Measurements from ENCODE around the gene FBXO3.
"Not testable (repeated sequence)": the region's sequence is repeated elsewhere in the genome, so short reads cannot be mapped to it uniquely, and the experiment has no call there.

The FBXO3 gene

DNA sequence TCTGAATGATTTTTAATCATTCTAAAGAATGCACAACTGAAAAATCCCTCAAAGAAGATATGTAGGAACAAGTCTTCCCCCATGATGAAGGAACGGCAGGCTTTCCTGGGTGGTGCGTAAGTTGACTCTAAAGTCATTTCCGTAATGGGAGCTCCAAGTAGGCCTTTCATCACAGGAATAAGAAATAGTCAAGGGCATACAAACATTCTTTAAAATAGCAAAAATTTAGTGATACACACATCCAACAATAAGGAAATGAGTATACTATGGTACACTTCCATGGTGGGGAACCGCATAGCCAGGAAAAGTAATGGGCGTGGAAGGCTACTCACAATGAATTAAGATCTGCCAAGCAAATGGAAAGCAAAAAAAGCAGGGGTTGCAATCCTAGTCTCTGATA is 48.8 kb downstream of the FBXO3 start:
- no peak for DNase-seq

DNA sequence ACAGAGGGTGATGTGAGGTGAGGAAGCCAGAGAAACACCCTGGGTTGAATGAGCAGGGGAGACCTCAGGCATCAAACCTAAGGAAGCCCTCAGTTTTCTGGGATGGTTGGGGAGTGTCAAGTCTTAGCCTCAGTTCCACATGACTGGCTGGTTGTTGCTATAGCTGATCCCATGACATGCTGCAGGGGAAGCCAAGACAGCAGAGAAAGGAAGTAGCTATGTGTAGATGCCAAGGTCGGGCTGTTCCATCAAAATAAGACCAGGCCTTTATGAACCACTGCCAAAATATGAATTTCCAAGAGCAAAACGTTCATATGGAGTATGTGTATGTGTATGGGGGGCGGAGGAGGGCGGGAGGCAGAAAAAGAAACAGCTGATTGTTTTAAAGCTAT is 49.7 kb downstream of the FBXO3 start:
- DNase-seq, result no peak

GRCh38 chr11:33723238-33723881 is 51.0 kb downstream of the FBXO3 start:
- DNase-seq, result no peak

GRCh38 chr11:33722590-33723234 is 51.6 kb downstream of the FBXO3 start:
- DNase-seq, result no peak

DNA sequence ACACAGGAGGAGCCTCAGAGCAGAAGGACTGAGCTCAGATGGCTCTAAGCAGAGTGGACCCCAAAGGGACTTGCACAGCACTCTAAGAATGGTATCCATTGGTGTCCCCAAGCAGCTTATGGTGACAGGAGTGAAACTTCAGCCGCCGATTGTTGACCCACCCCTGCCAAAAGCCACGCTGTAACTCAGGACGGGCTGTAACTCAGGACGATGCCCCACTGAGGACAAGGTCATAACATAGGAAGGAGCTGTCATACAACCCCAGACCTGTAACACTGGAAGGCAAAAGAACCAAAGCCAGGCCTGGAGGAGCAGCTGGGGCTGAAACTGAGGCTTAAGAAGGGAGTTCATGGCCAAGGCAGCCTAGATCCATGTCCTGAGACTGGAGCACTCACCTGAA is 52.3 kb downstream of the FBXO3 start:
- DNase-seq, result no peak

DNA sequence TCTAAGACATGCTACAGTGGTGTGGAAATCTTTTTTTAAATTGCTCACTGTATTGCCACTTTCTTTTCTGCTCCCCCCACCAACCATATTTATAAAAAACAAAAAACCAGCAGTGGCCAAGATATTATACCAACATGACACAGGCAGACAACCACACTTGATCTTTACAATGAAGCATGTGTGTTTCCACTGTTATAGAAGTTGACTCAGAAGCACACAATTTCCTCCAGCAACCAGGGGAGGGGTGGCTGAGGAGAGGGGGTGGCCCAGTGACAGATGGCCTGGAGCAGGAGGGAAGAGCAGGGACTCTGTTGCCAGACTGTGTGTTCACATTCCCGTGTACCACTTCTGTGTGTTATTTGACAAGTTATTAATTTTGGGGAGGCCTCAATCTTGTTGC is 52.9 kb downstream of the FBXO3 start:
- DNase-seq, result no peak

DNA sequence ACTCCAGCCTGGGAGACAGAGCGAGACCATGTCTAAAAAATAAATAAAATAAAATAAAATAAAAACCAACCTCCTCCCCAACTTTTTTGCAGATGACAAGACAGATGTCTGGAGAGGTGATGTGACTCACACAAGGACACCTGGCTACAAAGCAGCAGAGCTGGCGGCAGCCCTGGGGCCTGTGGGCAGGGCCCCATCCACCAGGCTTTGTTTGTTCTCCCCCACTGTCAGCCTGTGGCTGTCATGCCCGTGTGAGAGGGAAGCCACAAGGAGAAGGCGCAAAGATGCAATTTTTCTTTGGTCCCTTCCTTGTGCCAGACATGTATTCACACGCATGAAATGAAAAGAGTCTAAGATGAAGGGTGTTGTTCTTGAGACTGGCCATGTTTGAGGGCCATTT is 54.7 kb downstream of the FBXO3 start:
- no peak for DNase-seq

DNA sequence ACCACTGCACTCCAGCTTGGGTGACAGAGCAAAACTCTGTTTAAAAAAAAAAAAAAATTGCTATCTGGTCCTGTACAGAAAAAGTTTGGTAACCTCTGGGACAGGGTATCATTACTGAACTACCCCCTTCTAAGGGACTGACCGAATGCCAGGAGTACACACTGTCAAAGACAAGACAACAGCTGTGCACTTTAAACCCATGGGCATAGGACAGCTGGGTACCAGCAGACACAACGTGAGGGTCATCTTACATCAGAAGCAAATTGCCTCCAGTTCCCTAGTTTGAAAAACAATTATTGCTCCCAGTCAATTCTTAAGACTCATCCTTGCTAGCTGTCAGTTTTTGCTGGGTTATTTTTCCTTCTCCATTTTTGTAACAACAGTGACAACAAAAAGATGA is 55.9 kb downstream of the FBXO3 start:
- DNase-seq, result no peak

GRCh38 chr11:33716243-33716642 is 58.1 kb downstream of the FBXO3 start:
- no peak for DNase-seq

DNA sequence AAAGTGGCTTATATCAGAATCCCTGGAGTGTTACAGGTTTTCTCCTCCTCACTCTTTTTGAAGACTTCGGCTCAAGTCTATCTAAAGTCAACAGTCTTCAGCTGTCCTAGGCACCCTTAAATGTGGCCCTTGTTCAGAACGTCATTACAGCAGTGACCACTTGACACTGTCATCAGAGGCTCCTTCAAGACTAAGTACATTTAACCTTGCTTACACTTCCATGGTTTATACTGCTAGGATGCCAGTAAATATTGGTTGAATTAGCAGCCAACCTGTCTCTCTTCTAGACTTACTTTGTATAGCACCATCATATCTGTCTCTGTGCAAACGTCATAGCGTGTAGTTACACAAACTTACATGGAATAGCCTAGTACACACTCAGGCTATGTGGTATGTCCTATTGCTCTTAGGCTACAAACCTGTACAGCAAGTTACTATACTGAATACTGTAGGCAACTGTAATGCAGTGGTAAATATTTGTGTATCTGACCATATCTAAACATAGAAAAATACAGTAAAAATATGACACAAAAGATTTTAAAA is 60.4 kb downstream of the FBXO3 start:
- no peak for DNase-seq

- DNase-seq, result no peak
Measured at GRCh38 chr11:33713151-33713855, 61.0 kb downstream of the FBXO3 start.

- no peak for DNase-seq
Measured at GRCh38 chr11:33712436-33712835, 61.9 kb downstream of the FBXO3 start.

DNA sequence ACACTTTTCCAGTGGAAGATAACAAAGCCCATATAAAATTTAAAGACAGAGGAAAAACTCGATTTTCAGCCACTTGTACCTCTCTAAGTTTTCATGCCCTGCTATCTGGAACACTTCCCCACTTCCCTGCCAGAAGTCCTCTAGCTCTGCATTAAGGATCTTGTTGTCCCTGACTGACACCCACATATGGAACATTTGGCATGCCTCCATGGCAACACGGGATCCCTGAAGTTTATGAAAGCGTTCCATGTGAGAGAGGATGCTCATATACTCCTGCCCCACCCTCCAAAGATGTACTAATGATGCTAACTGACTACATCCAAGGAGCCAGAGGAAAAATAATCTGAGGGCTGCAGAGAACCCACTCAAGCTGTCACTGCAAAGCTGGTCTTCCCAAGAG is 64.9 kb downstream of the FBXO3 start:
- no peak for DNase-seq

- DNase-seq, result no peak
Measured at GRCh38 chr11:33708985-33709384, 65.3 kb downstream of the FBXO3 start.

- DNase-seq, result not testable (repeated sequence)
Measured at GRCh38 chr11:33707831-33708230, 66.5 kb downstream of the FBXO3 start.

GRCh38 chr11:33706966-33707365 is 67.4 kb downstream of the FBXO3 start:
- DNase-seq, result no peak

DNA sequence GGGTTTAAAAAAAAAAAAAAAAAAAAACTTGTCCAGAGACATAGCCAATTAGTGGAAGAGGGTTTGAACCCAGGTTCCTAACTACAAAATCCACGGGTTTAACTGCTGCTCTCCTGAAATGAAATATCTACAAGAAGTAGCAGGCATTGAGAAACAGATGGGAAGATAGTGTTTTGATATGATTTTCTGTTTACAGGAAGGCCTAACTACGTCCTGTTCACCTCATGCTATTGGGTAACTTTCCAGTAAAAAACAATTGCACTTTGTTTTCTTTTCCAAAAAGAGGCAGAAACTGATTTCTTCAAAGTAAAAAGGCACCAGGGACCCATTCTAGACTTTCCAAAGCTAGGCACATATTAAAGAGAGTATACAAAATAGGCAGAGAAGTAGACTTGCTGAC is 67.8 kb downstream of the FBXO3 start:
- no peak for DNase-seq

GRCh38 chr11:33704240-33705002 is 69.9 kb downstream of the FBXO3 start:
- DNase-seq, result no peak

DNA sequence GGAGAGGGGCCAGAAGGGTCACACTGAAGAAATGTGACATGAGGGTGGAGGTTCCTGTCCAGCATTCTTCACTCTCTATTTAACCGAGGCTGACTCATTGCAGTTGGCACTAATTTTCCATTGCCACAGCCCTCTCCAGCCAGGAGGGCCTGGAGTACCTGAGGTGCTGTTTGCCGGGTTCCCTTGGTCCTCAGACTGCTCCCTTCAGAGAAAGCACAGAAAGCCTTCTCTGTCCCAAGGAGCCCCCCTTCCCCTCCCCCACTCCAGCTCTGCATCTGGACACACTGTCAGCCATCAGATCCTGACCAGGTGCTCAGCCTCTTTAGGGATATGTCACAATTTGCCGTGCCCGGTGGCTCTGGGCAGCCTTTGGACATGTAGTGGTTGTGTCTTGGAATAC is 70.5 kb downstream of the FBXO3 start:
- DNase-seq, result no peak

DNA sequence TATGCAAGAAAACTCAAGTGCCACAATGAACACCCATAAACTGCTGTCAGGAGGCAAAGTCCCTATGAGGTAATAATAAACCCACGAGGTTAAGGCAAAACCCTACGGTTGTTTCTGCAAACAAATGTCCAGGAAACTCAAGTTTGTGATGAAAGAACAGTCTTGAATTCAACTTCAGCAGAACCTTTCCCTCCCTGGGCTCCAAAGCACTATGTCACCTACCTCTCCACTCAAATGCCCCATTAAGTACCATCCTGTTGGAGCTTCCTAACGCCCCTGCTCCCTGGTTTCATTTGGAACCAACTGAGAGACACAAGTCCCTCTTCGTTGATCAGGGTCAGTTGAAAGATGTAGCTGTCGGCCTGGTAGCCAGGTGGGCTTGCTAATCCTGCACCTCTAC is 71.1 kb downstream of the FBXO3 start:
- DNase-seq, result no peak

DNA sequence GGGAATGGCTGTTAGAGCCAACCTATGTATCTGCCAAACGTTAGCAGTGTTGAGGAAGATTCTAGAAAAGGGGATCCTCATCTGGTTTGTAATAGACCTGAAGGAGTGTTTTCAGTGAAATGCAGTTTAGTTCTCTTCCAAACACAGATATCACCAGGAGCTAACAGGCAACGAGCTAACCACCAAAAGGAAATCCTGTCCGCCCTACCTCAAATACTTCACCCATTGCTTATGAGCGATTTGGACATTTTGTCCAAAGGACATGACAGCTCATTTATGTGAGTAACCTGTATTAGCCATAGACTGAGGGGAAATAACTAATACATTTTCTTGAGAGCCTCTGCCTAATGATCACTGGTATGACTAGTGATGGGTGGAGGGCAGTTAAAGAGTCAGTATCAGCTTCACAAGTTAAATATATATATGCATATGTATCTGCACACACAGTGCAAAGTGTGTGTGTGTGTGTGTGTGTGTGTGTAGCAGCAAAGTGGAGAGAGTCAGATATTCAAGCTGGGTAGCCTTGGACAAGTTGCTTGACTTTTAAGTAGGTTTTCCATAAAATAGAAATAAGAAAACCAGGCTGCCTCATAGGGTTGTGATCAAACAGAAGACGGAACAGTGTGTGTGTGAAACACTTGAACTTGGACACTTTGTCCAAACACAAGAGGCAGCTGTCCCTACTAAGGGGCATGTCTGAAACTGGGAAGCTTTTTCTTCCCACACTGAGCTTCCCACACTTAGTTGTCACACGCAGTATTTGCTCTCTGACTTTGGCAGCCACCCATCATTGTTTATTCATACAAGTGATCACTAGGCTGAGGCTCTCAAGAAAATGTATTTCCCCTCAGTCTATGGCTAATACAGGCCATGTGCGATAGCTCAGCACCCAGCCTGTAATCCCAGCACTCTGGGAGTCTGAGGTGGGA is 72.8 kb downstream of the FBXO3 start:
- DNase-seq, result peak; percentile 47

All from NCI-H345 (cell line).